ENCODE data around the gene ADAMTS13. TPM values are rescaled to one million over a fixed set of nuclear protein-coding genes. Genes with fewer than 3 reads are reported as not detected.

ADAMTS13 gene
- total and polyA plus RNA-seq, 8 donors = 1.2 to 11.1 (median 7.5) TPM

GRCh38 chr9:133429641-133430161, 7.5 kb downstream of the ADAMTS13 start:
- Histone ChIP-seq H3K36me3 (no peaks in the 10 kb centered on the region), H3K9me3 (no peaks in the 10 kb centered on the region), H3K4me1 (peaks cover 0 to 9% of the 10 kb centered on the region in 2 donors), H3K27ac (no peak overlapping the region), H3K4me3 (no peak overlapping the region), H3K27me3 (peaks cover 14 to 51% of the 10 kb centered on the region in 2 donors)
- TF ChIP-seq CTCF (IDR thresholded peaks at IDR 0.05) = peak in 1 of 2 donors; percentile 9
- intact Hi-C loops (cut with DNase I) = no loop called here
- DNase-seq (peak in 1 of 4 donors; percentile 34), ATAC-seq (peak; percentile 60)

GRCh38 chr9:133430244-133430643, 8.1 kb downstream of the ADAMTS13 start:
- no peaks in the 10 kb centered on the region for H3K36me3 ChIP-seq
- intact Hi-C loops (cut with DNase I) = no loop called here
- no peak for DNase-seq
- H3K27ac ChIP-seq = no peak overlapping the region
- peaks cover 0 to 9% of the 10 kb centered on the region in 2 donors for H3K4me1 ChIP-seq
- no peak for ATAC-seq
- no peak for TF ChIP-seq CTCF (IDR thresholded peaks at IDR 0.05)
- no peaks in the 10 kb centered on the region for H3K9me3 ChIP-seq
- peaks cover 14 to 51% of the 10 kb centered on the region in 2 donors for H3K27me3 ChIP-seq
- H3K4me3 ChIP-seq = no peak overlapping the region

GRCh38 chr9:133433351-133433843, 11.2 kb downstream of the ADAMTS13 start:
- H3K27me3 ChIP-seq = peaks cover 3 to 22% of the 10 kb centered on the region in 2 donors
- DNase-seq = peak in 1 of 4 donors; percentile 63
- no peak for ATAC-seq
- peaks cover 0 to 5% of the 10 kb centered on the region in 2 donors for H3K4me1 ChIP-seq
- intact Hi-C loops (cut with DNase I) = no loop called here
- H3K36me3 ChIP-seq = no peaks in the 10 kb centered on the region
- H3K4me3 ChIP-seq = no peak overlapping the region
- H3K27ac ChIP-seq = no peak overlapping the region
- no peak for TF ChIP-seq CTCF (IDR thresholded peaks at IDR 0.05)
- H3K9me3 ChIP-seq = no peaks in the 10 kb centered on the region

- DNase-seq = peak in 2 of 4 donors; percentile 20 to 53
- no peaks in the 10 kb centered on the region for H3K9me3 ChIP-seq
- no peak for ATAC-seq
These were observed 14.5 kb downstream of the ADAMTS13 start for GRCh38 chr9:133436681-133437080.

More at GRCh38 chr9:133436681-133437080, 14.5 kb downstream of the ADAMTS13 start:
- Histone ChIP-seq H3K4me1 (no peaks in the 10 kb centered on the region), H3K36me3 (no peaks in the 10 kb centered on the region), H3K27me3 (no peaks in the 10 kb centered on the region), H3K4me3 (no peak overlapping the region), H3K27ac (no peak overlapping the region)
- no peak for TF ChIP-seq CTCF (IDR thresholded peaks at IDR 0.05)
- intact Hi-C loops (cut with DNase I) = no loop called here
